GM18519 (cell line): ENCODE measurements around the gene MSH5.
A peak's percentile ranks its signal among the peaks of the same experiment; 100 is the strongest.
"Not testable (repeated sequence)": the region's sequence is repeated elsewhere in the genome, so short reads cannot be mapped to it uniquely, and the experiment has no call there.

Source experiments
- ATAC-seq: cut with Tn5 transposase; IDR thresholded peaks from one replicate; pipeline ENCODE4 v1.9.1; 2021; ENCODE audit warnings: mild to moderate bottlenecking, moderate library complexity; ENCODE audit not compliant: unreplicated experiment, low FRiP score

Gene MSH5

GRCh38 chr6:31739639-31740396, at the start of gene MSH5:
TSS of gene MSH5 (plus strand) at chr6:31740005. CDS start at chr6:31740467, 462 bp downstream.
- ATAC-seq: peak; percentile 66

- ATAC-seq: no peak
These were observed 49.4 kb upstream of the MSH5 start for GRCh38 chr6:31690231-31691077.

- ATAC-seq: no peak
These were observed 48.7 kb upstream of the MSH5 start for GRCh38 chr6:31691078-31691463.

GRCh38 chr6:31691564-31692108, 48.2 kb upstream of the MSH5 start:
- ATAC-seq: no peak

- ATAC-seq: no peak
These were observed 47.5 kb upstream of the MSH5 start for GRCh38 chr6:31692353-31692752.

GRCh38 chr6:31692886-31693285, 46.9 kb upstream of the MSH5 start:
- no peak for ATAC-seq

- ATAC-seq: no peak
These were observed 46.3 kb upstream of the MSH5 start for GRCh38 chr6:31693535-31693934.

GRCh38 chr6:31697555-31697954, 42.2 kb upstream of the MSH5 start:
- ATAC-seq: no peak

- ATAC-seq: no peak
These were observed 38.9 kb upstream of the MSH5 start for GRCh38 chr6:31700740-31701401.

GRCh38 chr6:31701666-31702404, 38.0 kb upstream of the MSH5 start:
- no peak for ATAC-seq

GRCh38 chr6:31702405-31702818, 37.4 kb upstream of the MSH5 start:
- ATAC-seq: no peak

GRCh38 chr6:31702819-31703716, 36.7 kb upstream of the MSH5 start, which contains the start of gene ABHD16A:
TSS of gene ABHD16A (minus strand) at chr6:31703324. CDS start at chr6:31703281, 43 bp downstream.
- ATAC-seq: peak; percentile 81

GRCh38 chr6:31705931-31706330, 33.9 kb upstream of the MSH5 start:
- no peak for ATAC-seq

GRCh38 chr6:31706599-31706998, 33.2 kb upstream of the MSH5 start, which contains the start of gene LY6G6F:
TSS of gene LY6G6F (plus strand) at chr6:31706866. CDS start at chr6:31706907, 41 bp downstream.
- ATAC-seq: no peak

GRCh38 chr6:31707701-31708100, 32.1 kb upstream of the MSH5 start:
- no peak for ATAC-seq

- no peak for ATAC-seq
These were observed 31.6 kb upstream of the MSH5 start for GRCh38 chr6:31708224-31708623.

GRCh38 chr6:31709157-31709556, 30.6 kb upstream of the MSH5 start:
- ATAC-seq: not testable (repeated sequence)

GRCh38 chr6:31710523-31711219, 29.1 kb upstream of the MSH5 start:
- ATAC-seq: no peak
